Transverse colon (tissue), 4 donors: ENCODE measurements around the gene AOAH. TPM values are rescaled to one million over a fixed set of nuclear protein-coding genes. Genes with fewer than 3 reads are reported as not detected.

Source experiments
- DNase-seq: peaks from one replicate; pipeline ENCODE4 v3.0.0-alpha.2; 2019
- H3K27ac ChIP-seq, 4 donors: fragments of 200-600 bp; sonication (generic); 2 replicates each; pipeline ENCODE4 v1.5.1; 2016 to 2018; ENCODE audit warnings: inconsistent platforms in 4 of 4
- H3K27me3 ChIP-seq: fragments of 200-600 bp; sonication (generic); 2 replicates; pipeline ENCODE4 v1.5.1; 2017; ENCODE audit warnings: inconsistent platforms
- H3K36me3 ChIP-seq, 4 donors: fragments of 200-600 bp; sonication (generic); 2 replicates each; pipeline ENCODE4 v1.5.1; 2017 to 2019; ENCODE audit warnings: inconsistent platforms in 4 of 4
- H3K4me1 ChIP-seq, 4 donors: fragments of 200-600 bp; sonication (generic); 2 replicates each; pipeline ENCODE4 v1.5.1; 2017 to 2020; ENCODE audit warnings: inconsistent platforms in 4 of 4
- H3K4me3 ChIP-seq, 4 donors: fragments of 200-600 bp; sonication (generic); 1 replicate in 1 of 4; 2 replicates in 3 of 4; pipeline versions ENCODE4 v1.5.1 to v1.6.1; 2017 to 2019; ENCODE audit warnings: inconsistent platforms in 4 of 4
- H3K9me3 ChIP-seq, 2 donors: fragments of 200-600 bp; sonication (generic); 2 replicates each; pipeline ENCODE4 v1.5.1; 2017 to 2019; ENCODE audit warnings: inconsistent platforms in 2 of 2
- EP300 ChIP-seq: sonication (generic); formaldehyde crosslinking; IDR thresholded peaks from one replicate; pipeline ENCODE4 v1.6.1; 2017; ENCODE audit warnings: antibody characterized with exemption, low read depth
- POLR2A ChIP-seq: fragments of 450-650 bp; IDR thresholded peaks from one replicate; pipeline ENCODE4 v1.6.1; 2016; ENCODE audit warnings: antibody characterized with exemption, mild to moderate bottlenecking, moderate library complexity
- POLR2AphosphoS5 ChIP-seq, 3 donors: sonication (generic); formaldehyde crosslinking; IDR thresholded peaks; one replicate each; pipeline ENCODE4 v1.6.1; 2016; ENCODE audit warnings: antibody characterized with exemption in 3 of 3
- WGBS, 2 donors: methylation state at CpG; one replicate each; pipeline ENCODE4 v1.1.5; 2018; ENCODE audit warnings: low coverage in 1 of 2; 5-methylcytosine and 5-hydroxymethylcytosine counted together
- in situ Hi-C, 4 donors: fragments of 200-750 bp; cut with MboI; loops; one replicate each; pipeline versions ENCODE4 v1.15.0 to v1.15.1; 2017; ENCODE audit warnings: low sequenced_read_pairs in 3 of 4, low pct_ligation_motif_present in 1 of 4, low pct_unique_long_range_greater_than_20kb in 1 of 4
- intact Hi-C: fragments of 100-400 bp; cut with DNase I; formaldehyde crosslinking; loops from one replicate; pipeline ENCODE4 v1.15.1; 2023; ENCODE audit warnings: low total_unique reads
- total RNA-seq, 4 donors: library from RNA; depleted of rRNA; stranded (reverse); fragments of >200 nt; gene quantifications; one replicate each; pipeline ENCODE4 v1.1.0, GENCODE V29; 2016
- TF ChIP-seq, protein P1 (sequence below), 5 experiments: fragments of 200-600 bp in 3 of 5; fragments of 450-650 bp in 2 of 5; sonication (generic) in 3 of 5; IDR thresholded peaks; 1 replicate in 2 of 5; 2 replicates in 3 of 5; pipeline ENCODE4 v1.5.1; 2016 to 2017; ENCODE audit warnings: antibody characterized with exemption in 5 of 5, inconsistent platforms in 3 of 5, mild to moderate bottlenecking in 2 of 5, moderate library complexity in 1 of 5

The AOAH gene
- total RNA-seq, 4 donors from 2014 or later, result 82.8 to 139 (median 102) TPM

DNA sequence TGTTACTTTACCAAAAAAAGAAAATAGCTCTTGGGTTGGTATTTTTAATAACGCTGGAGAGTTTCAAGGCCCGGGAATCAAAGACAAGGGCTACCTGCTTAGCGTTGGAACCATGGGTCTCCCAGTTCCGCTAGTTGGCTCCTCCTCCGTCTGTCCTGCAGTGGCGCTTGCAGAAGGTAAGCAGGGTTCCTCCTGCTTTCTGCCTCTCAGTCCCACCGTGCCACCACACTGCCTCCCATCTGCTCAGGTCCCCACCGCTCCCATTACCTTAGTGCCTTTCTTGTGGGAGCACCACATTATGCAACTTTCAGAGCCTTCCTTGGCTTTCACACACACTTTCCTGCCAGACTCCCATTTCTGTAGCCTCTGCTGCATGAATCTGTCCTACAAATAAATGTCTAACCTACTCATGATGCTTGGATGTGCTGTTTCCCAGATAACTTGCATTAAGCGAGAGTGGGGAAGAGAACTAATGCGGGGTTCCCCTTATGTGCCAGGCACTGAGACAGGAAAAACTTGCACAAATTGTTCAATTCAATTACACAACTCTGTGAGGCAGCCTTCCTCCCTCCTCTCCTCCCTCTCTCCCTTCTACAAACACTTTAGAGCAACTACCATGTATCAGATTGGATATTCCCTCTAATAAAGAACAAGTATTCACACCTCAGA, 124.5 kb downstream of the AOAH start:
- intact Hi-C loops (no loop called here), in situ Hi-C loops (no loop called here)
- Histone ChIP-seq H3K27ac (no peak overlapping the region), H3K27me3 (no peaks in the 10 kb centered on the region), H3K4me3 (no peak overlapping the region), H3K36me3 (no peaks in the 10 kb centered on the region), H3K9me3 (no peaks in the 10 kb centered on the region), H3K4me1 (no peaks in the 10 kb centered on the region)
- WGBS, 2 donors, result 92 to 100% methylated on average over 2 to 10 of the region's 10 CpGs
- DNase-seq, result no peak
- TF ChIP-seq POLR2AphosphoS5 (IDR thresholded peaks at IDR 0.05) (no peak), EP300 (no peak), POLR2A (no peak)
- TF ChIP-seq, protein P1, sequence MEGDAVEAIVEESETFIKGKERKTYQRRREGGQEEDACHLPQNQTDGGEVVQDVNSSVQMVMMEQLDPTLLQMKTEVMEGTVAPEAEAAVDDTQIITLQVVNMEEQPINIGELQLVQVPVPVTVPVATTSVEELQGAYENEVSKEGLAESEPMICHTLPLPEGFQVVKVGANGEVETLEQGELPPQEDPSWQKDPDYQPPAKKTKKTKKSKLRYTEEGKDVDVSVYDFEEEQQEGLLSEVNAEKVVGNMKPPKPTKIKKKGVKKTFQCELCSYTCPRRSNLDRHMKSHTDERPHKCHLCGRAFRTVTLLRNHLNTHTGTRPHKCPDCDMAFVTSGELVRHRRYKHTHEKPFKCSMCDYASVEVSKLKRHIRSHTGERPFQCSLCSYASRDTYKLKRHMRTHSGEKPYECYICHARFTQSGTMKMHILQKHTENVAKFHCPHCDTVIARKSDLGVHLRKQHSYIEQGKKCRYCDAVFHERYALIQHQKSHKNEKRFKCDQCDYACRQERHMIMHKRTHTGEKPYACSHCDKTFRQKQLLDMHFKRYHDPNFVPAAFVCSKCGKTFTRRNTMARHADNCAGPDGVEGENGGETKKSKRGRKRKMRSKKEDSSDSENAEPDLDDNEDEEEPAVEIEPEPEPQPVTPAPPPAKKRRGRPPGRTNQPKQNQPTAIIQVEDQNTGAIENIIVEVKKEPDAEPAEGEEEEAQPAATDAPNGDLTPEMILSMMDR (IDR thresholded peaks at IDR 0.05), result no peak

DNA sequence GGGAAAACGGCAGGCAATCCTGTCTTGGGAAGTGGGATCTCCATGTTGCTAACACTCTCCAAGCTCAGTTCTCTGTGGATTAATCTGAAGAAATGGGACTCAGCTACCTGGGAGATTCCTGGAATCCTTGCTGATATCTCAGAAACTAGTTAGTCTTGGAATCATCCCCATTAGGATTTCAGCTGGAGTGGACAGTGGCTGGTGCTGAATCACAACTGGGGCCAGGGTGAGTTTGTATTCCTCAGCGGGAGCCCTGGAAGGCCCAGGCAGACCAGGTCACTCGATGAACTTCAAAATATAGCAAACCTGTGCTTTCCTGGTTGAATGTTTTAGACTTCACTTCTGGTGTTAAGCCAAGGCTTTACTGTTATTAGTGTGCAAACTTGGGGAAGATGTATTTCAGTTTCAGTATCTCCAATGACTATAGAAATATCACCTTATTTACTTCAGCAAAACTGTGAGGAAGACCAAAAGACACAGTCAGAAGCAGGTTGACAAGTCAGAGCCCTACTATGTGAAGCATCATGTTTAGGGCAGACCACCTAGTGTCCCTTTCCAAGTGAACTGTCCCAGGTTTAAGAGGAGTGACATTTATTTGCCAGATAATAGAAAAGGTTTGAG, 126.1 kb downstream of the AOAH start:
- no peaks in the 10 kb centered on the region for H3K9me3 ChIP-seq
- H3K36me3 ChIP-seq, result no peaks in the 10 kb centered on the region
- no peaks in the 10 kb centered on the region for H3K4me1 ChIP-seq
- in situ Hi-C loops, result no loop called here
- no peak for DNase-seq
- no peak overlapping the region for H3K27ac ChIP-seq
- H3K27me3 ChIP-seq, result no peaks in the 10 kb centered on the region
- TF ChIP-seq EP300, result no peak
- TF ChIP-seq, protein P1 (IDR thresholded peaks at IDR 0.05), result no peak
- TF ChIP-seq POLR2AphosphoS5 (IDR thresholded peaks at IDR 0.05), result no peak
- TF ChIP-seq POLR2A, result no peak
- no peak overlapping the region for H3K4me3 ChIP-seq
- intact Hi-C loops, result no loop called here
- 82 to 100% methylated on average over 2 to 3 of the region's 3 CpGs for WGBS, 2 donors

DNA sequence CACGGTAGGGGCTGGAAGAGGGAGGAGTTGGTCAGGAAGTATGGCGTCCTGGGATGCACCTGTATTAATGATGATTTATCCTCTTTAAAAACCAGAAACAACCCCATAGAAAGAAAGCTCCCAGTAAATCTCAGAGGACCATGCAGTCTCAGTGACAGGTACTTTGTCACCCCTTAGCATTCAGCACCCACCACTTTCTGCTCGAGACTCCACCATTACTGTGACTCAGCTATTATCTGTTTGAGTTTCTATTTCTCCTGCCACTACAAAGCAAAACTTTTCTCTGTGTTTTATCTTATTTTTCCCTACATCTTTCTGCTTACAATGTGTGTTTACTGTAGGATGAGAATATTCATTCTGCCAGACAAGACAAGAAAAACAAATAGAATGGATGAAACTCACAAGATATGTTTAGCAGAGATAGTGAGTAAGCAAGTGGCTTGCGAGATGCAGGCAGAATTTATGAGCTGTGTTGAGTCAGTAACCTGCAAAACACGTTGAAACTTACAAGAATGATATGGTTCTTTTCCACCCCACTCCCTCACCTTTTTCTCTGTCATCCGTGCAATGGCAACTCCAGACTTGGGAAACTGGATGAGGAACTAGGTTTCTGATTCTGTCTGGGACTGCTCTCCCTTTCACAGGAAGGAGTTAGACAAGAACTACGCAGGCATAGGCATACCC, 127.1 kb downstream of the AOAH start:
- intact Hi-C loops (no loop called here), in situ Hi-C loops (no loop called here)
- no peak for DNase-seq
- H3K27me3 ChIP-seq, result no peaks in the 10 kb centered on the region
- no peak overlapping the region for H3K4me3 ChIP-seq
- H3K4me1 ChIP-seq, result no peaks in the 10 kb centered on the region
- TF ChIP-seq POLR2A, result no peak
- TF ChIP-seq POLR2AphosphoS5 (IDR thresholded peaks at IDR 0.05), result no peak
- TF ChIP-seq EP300, result no peak
- TF ChIP-seq, protein P1 (IDR thresholded peaks at IDR 0.05), result no peak
- H3K27ac ChIP-seq, result no peak overlapping the region
- no peaks in the 10 kb centered on the region for H3K36me3 ChIP-seq
- WGBS, 2 donors, result 69 to 75% methylated on average over 6 to 7 of the region's 7 CpGs
- no peaks in the 10 kb centered on the region for H3K9me3 ChIP-seq

- intact Hi-C loops, result no loop called here
- H3K27ac ChIP-seq, result no peak overlapping the region
- in situ Hi-C loops, result no loop called here
- 95 to 100% methylated on average over 1 to 2 of the region's 2 CpGs for WGBS, 2 donors
- no peak for DNase-seq
- no peak overlapping the region for H3K4me3 ChIP-seq
- TF ChIP-seq, protein P1 (IDR thresholded peaks at IDR 0.05), result no peak
- TF ChIP-seq EP300, result no peak
- no peak for TF ChIP-seq POLR2A
- TF ChIP-seq POLR2AphosphoS5 (IDR thresholded peaks at IDR 0.05), result no peak
- no peaks in the 10 kb centered on the region for H3K9me3 ChIP-seq
- peaks cover 0 to 2% (median 0%) of the 10 kb centered on the region in 4 donors for H3K36me3 ChIP-seq
- no peaks in the 10 kb centered on the region for H3K27me3 ChIP-seq
- H3K4me1 ChIP-seq, result no peaks in the 10 kb centered on the region
Measured at GRCh38 chr7:36594445-36594844, 129.8 kb downstream of the AOAH start.
